ENCODE measurements around the gene ALDH1L1.

ALDH1L1 gene

DNA sequence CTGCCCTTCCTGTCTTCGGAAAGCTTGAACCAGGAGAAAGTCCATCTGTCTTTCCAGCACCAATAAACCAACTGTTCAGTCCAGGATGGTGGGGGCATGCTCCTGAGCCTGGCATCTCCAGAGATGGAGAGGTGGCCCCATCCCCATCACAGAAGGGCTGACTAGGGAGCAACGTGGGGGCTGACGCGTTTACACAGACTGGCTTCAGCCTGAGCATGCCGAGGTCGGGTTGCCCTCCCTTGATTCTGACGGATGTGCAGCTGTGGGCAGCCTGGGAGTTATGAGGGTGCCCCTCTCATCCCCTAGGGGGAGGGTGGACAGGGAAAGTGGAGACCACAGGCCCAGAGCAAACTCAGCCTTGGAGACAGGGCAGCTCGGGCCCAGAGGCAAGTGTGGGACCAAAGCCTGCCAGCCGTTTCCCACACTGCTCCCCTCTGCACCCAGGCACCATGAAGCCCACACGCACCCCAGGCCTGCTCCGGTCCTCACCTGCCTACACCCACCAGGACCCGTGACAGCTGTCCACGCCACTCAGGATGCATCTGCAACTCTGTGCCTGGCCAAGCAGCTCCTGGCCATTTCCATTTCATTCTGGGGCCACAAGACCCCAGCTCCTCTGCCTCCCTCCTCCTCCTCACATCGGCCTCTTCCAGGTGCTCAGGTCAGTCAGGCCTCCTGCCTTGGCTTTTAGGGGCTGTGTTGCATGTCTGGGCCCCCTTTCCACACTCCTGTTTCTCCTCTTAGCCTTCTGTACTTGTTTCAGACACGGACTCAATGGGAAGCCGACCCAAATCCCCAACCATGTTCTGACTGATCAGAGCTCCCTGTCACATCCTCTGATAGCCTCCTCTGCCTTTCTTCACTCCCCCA, 48.3 kb downstream of the ALDH1L1 start:
- DNase-seq: no peak

DNA sequence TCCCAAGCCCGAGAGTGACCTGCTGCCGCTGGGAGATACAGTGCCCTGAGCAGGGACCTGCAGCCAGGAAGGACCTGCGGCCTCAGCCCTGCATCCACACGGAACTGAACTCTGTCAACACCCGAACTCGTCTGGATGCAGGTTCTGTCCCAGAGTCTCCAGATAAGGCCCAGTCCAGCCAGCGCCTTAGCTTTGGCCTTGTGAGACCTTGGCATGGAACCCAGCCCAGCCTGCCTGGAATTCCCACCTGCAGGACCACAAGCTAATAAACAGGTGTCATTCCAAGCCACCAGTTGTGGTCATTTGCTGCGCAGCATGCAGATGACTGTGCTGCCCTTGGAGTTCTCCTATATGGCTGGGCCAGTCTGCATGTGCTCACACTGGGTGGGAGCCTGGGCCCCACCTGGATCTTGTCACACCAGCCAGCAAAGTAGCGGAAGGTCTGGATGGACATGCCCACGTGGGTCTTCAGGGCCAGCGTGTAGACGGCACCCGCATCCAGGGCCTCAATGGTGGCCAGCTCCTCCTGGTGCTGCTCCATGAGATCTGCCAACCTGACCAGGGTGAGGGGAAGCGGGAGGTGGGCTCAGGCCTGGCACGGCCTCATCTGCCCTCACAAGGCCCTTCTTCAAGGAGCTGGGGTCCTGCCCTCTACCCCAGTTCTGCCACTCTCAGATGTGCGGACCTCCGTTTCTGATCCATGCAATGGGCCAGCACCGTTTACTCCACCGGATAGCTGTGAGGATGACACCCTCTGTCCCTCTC, 49.2 kb downstream of the ALDH1L1 start:
- no peak for DNase-seq

DNA sequence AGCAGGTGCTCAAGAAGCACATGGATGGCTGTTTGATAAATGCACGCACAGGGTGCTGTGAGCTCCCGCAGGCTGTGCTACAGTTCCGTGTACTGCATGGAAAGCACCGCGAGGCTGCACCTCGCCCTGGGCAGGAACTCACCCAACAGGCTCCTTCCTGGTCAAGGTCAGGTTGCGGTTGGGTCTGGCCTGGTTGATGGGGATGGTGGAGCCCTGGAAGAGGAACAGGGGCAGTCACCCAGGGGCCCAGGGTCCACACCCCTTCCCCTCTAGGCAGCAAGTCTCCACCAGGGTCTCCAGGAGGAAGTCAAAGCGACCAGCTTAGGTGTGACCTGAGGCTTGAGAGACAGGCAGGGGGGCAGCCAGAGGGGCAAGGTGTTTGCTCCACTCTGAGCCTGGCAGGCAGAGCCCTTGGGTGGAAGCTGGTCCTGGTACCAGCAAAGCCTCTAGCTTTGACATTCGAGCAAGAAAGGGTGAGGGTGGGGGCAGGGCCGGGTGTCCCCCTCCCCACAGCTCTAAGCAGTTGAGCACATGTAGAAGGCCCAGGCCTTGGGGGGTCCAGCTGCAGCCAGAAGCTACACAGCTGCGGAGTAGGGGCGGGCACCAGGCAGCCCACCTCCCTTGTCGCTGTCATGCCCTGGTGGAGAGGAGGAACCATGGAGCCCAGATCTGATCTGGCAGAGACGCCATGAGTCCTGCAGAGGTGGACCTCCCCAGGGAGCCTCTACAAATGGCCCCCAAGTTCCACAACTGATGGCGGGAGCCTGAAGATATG, 50.1 kb downstream of the ALDH1L1 start:
- no peak for DNase-seq

DNA sequence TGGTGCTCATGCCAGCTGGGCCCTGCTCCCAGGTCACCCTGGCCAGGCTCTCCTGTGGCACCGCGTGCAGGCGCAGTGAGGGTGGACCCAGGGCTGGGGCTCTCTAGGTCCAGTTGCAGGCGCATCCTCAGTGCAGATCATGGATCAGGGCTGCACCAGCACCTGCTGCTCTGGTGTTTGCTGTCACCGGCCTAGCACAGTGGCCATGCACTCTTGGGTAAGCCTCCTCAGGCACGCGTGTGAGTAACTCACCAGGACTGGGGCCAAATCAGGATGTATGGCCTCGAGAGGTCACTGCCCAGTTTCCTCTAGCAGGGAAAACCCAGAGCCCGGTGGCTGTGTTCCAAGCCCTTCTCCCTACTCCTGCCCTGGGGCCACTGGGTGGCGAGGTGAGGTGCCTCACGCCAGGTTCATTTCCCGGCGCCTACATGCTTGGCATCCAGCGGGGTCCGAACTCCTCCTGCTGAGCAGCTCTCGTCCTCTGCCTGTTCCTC, 50.9 kb downstream of the ALDH1L1 start:
- no peak for DNase-seq

DNA sequence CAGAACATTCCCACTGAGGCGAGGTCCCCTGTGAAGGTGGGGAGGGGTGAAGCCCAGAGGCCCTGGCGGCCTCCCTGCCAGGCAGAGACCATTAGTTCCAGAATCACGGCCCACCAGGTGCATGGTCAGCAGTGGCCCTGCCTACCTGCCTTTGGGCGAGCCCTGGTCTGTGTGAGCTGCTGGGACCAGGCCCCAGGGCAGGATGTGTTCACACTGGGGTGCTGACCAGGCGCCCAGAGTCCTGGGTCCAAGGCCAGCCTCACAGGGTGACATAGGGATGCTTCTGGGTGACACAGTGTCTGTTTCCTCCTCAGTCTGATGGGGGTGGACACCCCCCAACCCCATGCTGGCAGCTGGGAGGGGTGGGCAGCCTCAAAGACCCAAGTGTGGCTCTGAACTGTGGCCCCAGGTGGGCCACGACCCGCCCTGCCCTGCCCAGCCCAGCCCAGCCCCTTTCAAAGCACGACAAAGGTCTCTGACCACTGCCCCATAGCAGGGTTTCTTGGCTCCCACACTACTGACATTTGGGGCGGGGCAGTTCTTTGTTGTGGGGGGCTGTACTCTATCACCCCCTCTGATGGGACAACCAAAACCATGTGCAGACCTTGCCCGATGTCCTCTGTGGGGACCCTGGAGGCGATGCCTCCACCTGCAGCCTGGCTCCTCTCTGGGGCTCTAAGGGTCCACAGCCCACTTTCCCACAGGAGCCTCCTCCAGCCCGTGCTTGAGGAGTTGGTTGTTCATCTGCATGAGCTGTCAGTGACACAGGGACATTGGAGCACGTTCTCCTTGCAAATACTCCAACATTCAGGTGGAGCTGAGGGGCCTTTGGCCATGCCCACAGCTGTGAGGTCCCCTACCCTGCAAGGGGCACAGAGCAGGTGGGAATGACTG, 51.6 kb downstream of the ALDH1L1 start:
- DNase-seq: no peak

DNA sequence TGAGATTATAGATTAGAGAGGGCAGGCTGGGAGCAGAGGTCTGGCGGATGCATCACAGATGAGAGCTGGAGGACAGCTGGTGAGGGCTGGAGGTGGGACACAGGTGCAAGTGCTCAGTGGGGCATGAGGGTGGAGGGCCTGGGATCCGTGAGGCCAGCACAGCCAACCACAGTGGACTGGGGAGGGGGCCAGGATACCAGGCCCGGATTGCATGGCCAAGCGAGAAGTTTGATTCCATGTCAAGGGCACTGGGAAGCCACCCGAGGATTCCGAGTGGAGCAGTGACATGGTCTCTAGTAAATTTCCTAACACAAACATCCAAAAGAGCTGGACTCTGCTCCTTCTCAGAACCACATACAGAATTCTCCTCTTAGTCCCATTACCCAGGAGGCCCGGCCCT, 52.5 kb downstream of the ALDH1L1 start:
- no peak for DNase-seq

DNA sequence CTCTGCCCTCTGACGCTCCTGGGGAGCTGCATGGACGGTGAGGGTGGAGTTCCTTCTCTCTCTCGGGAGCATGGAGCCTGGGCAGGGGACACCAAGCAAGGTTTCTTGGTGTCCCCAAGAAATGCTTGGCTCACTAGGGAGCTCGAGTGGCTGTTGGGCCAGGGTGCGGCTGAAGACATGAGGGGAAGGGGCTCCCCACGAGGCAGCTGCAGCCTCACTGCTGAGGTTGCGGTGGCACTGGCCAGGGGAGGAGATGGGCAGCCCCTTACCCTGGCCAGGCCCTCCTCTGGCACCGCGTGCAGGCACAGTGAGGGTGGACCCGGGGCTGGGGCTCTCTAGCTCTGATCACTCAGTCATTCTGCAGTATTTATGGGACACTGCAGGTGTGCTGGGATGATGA, 52.9 kb downstream of the ALDH1L1 start:
- DNase-seq: no peak

DNA sequence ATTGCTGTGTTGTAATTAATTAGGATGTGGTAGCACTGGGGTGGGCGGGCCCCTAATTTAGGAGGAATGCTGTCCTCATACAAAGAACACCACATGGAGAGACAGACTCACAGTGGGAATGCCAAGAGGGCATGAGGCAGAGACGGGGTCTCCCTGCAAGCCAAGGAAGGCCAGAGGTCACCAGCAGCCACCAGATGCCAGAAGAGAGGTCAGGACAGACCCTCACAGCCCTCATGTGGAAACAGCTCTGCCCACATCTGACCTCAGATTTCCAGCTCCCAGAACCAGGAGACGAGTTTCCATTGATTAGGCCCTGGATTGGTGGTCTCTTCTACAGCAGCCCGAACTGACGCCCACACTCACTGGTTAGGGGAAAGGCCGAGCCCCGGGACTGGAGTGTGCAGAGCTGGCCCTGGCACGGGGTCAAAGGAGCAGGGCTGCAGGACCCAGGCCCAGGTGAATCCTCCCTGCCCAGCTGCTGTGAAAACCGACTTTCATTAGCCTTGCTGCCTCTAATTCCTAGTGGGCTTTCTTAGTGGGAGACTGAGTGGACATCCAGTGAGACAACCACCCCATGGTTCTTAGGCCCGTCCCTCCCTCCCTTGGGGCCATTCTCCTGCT, 53.5 kb downstream of the ALDH1L1 start:
- no peak for DNase-seq

DNA sequence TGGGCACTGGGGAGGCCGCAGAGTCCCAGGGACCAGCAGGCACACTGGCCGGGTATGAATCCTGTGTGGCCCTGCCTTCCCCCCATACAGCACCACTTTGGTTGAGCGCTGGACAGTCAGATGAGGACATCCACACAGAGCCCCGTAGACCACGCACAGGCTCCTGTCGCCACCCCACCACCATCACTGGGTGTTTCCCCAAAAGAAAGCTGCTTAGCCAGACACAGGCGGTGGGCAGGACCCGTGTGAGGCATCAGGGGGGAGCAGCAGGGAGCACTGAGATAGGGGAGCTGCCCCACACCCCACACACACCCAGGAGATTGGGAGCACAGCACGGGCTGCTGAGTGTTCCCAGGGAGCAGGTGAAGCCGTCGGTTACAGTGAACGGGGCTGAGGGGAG, 54.1 kb downstream of the ALDH1L1 start:
- DNase-seq: no peak

DNA sequence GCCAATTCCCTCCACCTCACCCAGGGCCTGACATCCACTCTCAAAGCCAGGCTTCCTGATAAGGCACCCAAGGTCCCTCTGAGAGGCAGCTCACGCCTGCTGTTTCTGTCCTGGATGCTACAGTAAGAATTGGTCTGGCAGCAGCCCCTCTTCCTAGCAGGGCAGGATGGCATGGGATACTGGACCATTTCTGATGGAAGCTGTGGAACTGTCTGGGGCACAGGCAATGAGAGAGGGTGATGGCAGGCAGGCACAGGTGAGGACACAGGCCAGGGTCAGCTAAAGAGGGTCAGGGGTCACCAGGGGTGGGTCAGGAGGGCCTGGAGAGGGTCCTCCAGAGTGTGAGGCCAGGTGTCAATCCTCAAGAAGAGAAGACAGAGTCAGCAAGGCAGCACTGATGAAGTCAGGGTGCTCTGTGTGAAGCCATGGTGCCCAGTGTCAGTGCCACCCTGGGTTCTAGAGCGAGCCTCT, 54.6 kb downstream of the ALDH1L1 start:
- no peak for DNase-seq

DNA sequence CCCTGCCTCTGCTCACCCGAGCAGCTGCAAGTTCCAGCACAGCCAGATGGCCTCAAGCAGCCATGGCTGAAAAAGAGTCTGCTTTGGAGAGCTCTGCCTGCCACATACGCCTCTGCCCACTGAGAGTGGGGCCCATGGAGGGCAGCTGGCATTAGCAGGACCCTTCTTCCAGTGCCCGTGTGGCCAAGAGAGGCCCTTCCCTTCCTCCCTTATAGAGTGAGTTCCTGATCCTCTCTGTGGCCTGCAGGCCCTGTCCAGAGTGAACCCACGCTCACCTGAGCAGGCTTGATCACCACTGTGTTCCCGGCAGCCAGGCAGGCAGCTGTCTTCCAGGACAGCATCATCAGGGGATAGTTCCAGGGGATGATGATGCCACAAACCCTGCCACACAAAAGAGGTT, 55.0 kb downstream of the ALDH1L1 start:
- no peak for DNase-seq

DNA sequence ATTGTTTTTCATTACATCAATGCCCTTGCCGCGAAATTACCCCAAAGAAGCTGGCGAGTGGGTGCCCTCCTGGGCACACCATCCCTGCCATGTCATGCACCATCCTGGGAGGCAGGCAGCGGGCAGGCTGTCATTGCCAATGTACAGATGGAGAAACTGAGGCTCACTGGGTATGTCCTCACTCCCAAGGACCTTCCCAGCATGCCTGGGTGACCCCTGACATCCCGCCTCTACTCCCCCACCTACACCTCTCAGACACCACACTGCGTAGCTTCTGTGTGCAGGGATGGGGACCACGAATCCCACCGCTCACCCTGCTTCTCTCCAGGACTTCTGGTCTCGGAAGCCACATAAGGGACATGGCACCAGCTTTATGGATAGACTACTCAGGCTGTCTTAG, 55.5 kb downstream of the ALDH1L1 start:
- DNase-seq: no peak

DNA sequence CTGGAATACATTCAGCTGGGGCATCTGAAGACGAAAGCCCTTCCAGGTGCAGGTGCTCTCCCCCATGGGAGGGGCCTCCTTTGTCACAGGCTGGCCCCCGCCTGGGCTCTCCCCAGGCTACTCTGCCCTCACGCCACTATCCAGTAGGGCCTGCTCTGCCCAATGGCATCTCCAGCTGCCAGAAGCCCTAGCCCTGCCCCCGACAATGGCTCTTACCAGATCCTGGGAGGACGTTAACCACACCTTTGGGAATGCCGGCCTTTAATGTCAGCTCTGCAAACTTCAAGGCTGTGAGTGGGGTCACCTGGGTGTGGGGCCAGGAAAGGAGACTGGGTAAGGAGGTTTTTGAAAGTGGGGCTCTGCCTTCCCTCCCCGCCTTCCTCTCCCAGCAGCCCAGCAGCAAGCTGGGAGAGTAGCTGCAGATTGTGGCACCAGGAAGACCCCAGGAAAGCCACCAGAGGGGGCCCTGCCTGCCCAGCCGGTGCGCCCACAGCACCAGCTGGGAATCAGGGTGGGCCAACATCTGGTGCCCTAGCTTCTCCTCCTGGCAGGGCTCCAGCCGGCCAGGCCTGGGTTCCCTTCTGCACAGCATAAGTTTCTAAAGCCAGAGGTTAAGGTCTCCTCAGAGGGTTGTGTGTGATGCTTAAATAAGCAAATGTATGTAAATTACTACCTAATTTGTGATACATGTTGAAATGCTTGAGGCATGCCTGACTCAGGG, 56.1 kb downstream of the ALDH1L1 start:
- no peak for DNase-seq

DNA sequence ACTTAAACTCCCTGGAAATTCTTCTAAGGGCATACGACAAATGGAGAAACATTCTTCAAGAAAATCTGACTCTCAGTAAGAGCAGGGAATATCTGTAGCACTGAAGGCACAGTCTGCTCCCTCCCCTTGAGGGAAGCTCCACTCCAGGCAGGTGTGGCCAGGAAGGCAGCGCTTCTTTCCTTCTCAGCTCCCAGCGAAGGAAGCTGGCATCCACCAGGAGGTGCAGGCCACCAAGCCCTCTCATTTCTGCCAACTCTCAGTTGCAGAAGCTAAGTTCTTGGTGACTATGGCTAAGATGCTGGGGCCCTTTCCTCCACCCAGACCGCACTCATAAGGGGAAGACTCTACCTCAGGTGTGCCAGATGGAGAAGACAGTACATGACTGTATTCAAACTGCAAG, 58.8 kb downstream of the ALDH1L1 start:
- DNase-seq: no peak

DNA sequence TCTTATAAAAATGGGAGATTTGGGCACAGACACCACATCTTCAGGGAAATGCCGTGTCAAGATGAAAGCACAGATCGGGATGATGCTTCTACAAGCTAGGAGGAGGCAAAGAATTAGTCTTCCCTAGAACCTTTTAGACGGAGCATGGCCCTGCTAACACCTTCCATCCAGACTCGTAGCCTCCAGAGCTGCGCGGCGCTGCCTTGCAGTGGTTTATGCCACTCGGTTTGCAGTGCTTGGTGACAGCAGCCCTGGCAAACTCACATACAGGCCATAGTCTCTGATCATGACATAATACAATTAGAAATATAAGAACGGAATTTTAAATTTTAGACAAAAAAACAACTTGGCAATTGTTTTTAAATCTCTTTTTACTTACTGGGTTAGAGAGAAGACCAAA, 59.3 kb downstream of the ALDH1L1 start:
- no peak for DNase-seq

DNA sequence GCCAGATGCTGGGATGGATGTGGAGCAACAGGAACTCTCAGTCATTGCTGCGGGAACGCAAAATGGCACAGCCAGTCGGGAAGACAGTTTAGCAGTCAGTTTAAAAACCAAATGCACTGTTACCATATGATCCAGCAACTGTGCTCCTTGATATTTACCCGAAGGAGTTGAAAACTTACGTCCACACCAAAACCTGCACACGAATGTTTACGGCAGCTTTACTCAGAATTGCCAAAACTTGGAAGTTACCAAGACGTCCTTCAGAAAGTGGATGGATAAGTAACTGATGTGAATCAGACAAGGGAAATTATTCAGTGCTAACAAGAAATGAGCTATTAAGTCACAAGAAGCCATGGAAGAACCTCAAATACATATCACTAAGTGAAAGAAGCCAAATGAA, 60.4 kb downstream of the ALDH1L1 start:
- no peak for DNase-seq

DNA sequence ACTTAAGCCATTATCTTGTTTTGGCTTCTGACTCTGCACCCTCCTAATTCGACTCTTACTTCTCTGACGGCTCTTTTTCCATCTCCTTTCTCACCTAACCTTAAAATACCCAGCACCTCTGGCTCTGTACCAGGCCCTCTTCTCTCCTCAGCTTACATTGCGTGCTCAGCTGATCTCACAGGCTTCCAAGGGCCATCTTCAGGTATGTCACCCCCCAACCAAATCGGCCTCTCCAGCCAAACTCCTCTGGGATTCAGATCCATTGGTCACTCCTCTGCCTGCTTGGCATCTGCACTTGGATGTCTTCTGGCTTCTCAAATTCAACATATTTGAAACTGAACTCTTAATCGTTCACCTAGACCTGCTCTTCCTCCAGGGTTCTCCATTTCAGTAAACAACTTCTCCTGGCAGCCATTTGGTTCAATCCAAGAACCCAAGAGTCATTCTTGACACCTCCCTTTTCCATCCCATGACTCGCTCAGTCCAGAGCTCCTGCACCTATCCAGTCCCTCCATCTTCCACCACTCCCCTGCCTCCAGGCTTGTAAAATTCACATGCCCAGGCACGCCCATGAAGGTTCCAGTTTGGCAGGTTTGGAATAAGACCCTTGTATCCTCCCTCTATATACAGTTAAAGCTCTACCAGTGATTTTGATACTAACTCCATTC, 61.2 kb downstream of the ALDH1L1 start:
- DNase-seq: no peak

DNA sequence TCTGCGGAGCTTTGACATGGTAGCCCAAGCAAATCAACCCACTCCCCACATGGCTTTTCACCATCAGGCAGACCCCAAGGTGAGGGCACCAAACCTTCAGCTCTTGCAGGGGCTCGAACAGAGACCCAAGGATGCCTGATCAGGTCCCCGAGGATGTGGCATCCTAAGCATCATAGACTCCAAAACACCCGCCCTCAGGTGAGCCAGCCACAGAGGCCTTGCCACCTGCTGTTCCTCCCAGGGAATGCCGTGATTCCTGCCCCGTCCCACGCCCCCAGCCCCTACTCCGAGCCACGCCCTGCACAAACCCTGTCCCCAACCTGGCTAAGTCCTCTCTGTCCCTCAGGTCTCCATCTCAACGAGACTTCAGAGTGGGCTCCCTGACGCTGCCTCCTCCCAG, 61.8 kb downstream of the ALDH1L1 start:
- DNase-seq: no peak

DNA sequence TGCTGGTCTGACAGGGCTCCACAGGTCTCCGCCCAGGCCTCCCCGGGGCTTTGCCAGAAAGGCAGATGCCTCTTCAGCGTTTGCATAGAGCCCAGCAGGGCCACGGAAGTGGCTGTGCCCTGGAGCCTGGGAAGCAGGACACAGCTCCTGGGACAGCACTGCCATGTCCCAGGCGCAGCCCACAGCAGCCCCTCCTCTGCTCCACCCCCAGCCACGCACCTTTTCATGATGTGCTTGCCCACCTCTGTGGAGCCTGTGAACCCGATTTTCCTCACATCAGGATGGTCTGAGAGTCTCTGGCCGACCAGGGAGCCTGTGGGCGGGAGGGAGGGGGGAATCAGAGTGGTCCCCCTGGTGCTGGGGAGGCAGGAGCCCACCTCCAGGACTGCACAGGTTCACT, 62.6 kb downstream of the ALDH1L1 start:
- DNase-seq: no peak

DNA sequence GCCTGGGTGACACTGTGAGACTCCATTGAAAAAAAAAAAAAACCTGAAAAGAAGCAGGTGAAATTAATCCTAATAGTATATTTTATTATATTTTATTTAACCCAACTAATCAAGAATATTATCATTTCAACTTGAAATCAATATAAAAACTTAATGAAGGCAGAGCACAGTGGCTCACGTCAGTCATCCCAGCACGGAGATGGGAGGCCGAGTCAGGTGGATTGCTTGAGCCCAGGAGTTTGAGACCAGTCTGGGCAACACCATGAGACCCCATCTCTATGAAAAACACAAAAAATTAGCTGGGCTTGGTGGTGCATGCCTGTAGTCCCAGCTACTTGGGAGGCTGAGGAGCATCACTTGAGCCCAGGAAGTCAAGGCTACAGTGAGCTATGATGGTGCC, 63.2 kb downstream of the ALDH1L1 start:
- DNase-seq: no peak

Data from stimulated activated CD4-positive, alpha-beta T cell treated with anti-CD3 and anti-CD28 coated beads, Interleukin-4, amount 100 ng/mL, for 1 hour (primary cell).